Loucy (cell line): ENCODE measurements around the gene TLR9.
A peak's percentile ranks its signal among the peaks of the same experiment; 100 is the strongest.

Experiments used
- H2AFZ ChIP-seq: fragments of 200-600 bp; sonication (generic); 2 replicates; pipeline ENCODE4 v1.6.0; 2016; ENCODE audit warnings: antibody characterized with exemption, mild to moderate bottlenecking, low read length, moderate library complexity
- H3F3A ChIP-seq: fragments of 200-600 bp; 2 replicates; pipeline ENCODE4 v1.6.0; 2016; ENCODE audit warnings: antibody characterized with exemption, low read depth, mild to moderate bottlenecking
- H3K27me3 ChIP-seq: fragments of 200-600 bp; sonication (generic); 2 replicates; pipeline ENCODE4 v1.6.1; 2014; ENCODE audit warnings: low read length, mild to moderate bottlenecking; ENCODE audit not compliant: insufficient read depth, poor library complexity, severe bottlenecking
- H3K36me3 ChIP-seq: fragments of 200-600 bp; sonication (generic); 2 replicates; pipeline ENCODE4 v1.6.1; 2016; ENCODE audit warnings: low read length; ENCODE audit not compliant: insufficient read depth
- H3K4me1 ChIP-seq: fragments of 200-600 bp; sonication (generic); 2 replicates; pipeline ENCODE4 v1.5.1; 2014; ENCODE audit warnings: low read length, mild to moderate bottlenecking; ENCODE audit not compliant: insufficient read depth, poor library complexity, severe bottlenecking
- H3K4me2 ChIP-seq: fragments of 200-600 bp; sonication (generic); 2 replicates; pipeline ENCODE4 v1.6.0; 2014; ENCODE audit warnings: antibody characterized with exemption, low read length, low read depth, mild to moderate bottlenecking; ENCODE audit not compliant: poor library complexity, severe bottlenecking
- H3K4me3 ChIP-seq: fragments of 200-600 bp; sonication (generic); 2 replicates; pipeline ENCODE4 v1.5.1; 2014; ENCODE audit warnings: low read length, mild to moderate bottlenecking, mixed read lengths; ENCODE audit not compliant: poor library complexity, severe bottlenecking
- H3K79me2 ChIP-seq: fragments of 200-600 bp; sonication (generic); 2 replicates; pipeline ENCODE4 v1.6.1; 2014; ENCODE audit warnings: low read length; ENCODE audit not compliant: insufficient read depth
- H3K9ac ChIP-seq: fragments of 200-600 bp; sonication (generic); 2 replicates; pipeline ENCODE4 v1.6.0; 2014; ENCODE audit warnings: mild to moderate bottlenecking, low read depth, low read length, moderate library complexity; ENCODE audit not compliant: poor library complexity, severe bottlenecking
- H3K9me2 ChIP-seq: fragments of 200-600 bp; sonication (generic); replicated peaks from 2 replicates; pipeline ENCODE4 v1.6.1; 2016; ENCODE audit warnings: low read depth, low read length, mixed read lengths
- H3K9me3 ChIP-seq: fragments of 200-600 bp; sonication (generic); 2 replicates; pipeline ENCODE4 v1.6.1; 2014; ENCODE audit warnings: mild to moderate bottlenecking, antibody characterized with exemption, low read length, low read depth; ENCODE audit not compliant: insufficient read depth
- H4K20me1 ChIP-seq: fragments of 200-600 bp; sonication (generic); 2 replicates; pipeline ENCODE4 v1.6.0; 2014; ENCODE audit warnings: antibody characterized with exemption, low read length, mild to moderate bottlenecking; ENCODE audit not compliant: insufficient read depth, poor library complexity, severe bottlenecking
- EZH2phosphoT487 ChIP-seq: fragments of 200-600 bp; IDR thresholded peaks from 2 replicates; pipeline ENCODE4 v1.6.1; 2018; ENCODE audit warnings: antibody characterized with exemption, mild to moderate bottlenecking, moderate library complexity, borderline replicate concordance
- TF ChIP-seq, protein P1 (sequence below): fragments of 200-600 bp; sonication (generic); conservative IDR thresholded peaks from 2 replicates; pipeline ENCODE4 v1.5.1; 2014; ENCODE audit warnings: mild to moderate bottlenecking, antibody characterized with exemption, low read length

The TLR9 gene

DNA sequence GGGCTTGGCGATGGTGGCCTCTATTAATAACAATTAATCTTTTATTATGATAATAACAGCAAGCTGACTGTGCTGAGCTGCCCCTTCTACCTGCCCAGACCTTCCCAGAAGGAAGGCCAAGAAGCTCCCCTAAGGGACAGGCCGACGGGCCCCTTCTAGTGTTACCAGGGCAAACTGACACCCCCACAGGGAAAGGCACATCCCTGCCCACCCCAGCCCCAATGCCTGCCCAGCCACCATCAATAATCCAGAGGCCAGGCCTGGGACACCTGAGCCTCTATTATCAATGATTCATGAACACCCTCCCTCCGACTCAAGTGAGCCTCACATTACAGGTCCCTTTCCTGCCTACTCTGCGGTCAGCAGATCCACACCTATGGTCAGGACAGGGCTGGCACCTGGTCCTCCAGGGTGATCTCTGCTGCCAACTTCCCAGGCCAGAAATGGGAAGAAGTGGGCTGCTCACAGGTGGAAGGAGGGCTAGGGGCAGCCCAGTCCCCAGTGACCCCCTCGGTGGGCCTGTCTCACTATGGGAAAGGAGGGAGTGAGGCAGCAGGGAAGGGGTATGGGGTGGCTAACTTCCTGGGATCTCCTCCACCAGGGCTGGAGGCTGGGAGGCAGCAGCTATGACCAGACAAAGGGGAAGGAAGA is 11.7 kb upstream of the TLR9 start:
- Histone ChIP-seq H3K9ac (peak overlapping the region; percentile 97), H2AFZ (no peak overlapping the region), H3K27me3 (no peaks in the 10 kb centered on the region), H3K9me2 (no peaks in the 10 kb centered on the region), H3K4me1 (peaks cover 34% of the 10 kb centered on the region), H3K4me3 (peak overlapping the region; percentile 99), H4K20me1 (peaks cover 18% of the 10 kb centered on the region), H3K9me3 (no peaks in the 10 kb centered on the region), H3K79me2 (peaks cover 54% of the 10 kb centered on the region), H3F3A (no peaks in the 10 kb centered on the region), H3K36me3 (no peaks in the 10 kb centered on the region), H3K4me2 (peak overlapping the region; percentile 94)
- TF ChIP-seq, protein P1, sequence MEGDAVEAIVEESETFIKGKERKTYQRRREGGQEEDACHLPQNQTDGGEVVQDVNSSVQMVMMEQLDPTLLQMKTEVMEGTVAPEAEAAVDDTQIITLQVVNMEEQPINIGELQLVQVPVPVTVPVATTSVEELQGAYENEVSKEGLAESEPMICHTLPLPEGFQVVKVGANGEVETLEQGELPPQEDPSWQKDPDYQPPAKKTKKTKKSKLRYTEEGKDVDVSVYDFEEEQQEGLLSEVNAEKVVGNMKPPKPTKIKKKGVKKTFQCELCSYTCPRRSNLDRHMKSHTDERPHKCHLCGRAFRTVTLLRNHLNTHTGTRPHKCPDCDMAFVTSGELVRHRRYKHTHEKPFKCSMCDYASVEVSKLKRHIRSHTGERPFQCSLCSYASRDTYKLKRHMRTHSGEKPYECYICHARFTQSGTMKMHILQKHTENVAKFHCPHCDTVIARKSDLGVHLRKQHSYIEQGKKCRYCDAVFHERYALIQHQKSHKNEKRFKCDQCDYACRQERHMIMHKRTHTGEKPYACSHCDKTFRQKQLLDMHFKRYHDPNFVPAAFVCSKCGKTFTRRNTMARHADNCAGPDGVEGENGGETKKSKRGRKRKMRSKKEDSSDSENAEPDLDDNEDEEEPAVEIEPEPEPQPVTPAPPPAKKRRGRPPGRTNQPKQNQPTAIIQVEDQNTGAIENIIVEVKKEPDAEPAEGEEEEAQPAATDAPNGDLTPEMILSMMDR: no peak
- no peak for TF ChIP-seq EZH2phosphoT487

DNA sequence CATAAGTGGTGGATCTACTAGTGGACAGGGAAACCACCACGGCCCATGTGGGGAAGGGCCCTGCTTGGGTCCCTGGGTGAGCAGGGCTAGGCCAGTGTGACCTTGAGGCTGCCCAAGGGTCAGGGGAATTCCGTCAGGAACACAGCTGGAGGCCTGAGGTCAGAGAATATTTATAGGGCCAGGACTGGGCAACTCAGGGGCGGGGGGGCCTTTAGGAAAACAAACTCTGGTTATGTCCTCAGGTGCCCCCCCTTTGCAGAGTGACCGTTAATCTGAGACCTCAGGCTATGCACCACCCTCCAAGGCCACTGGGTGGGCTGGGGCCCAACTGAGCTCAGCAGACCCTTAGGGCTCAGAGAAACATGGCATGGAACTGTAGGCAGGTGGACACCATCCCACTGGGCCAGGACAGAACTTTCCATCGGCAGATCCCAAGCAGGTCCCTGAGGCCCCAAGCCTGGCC is 11.0 kb upstream of the TLR9 start:
- no peak overlapping the region for H2AFZ ChIP-seq
- no peak overlapping the region for H3K4me3 ChIP-seq
- H3K27me3 ChIP-seq: no peaks in the 10 kb centered on the region
- TF ChIP-seq, protein P1: no peak; the same call in 1 of the 2 replicates
- TF ChIP-seq EZH2phosphoT487: no peak
- H4K20me1 ChIP-seq: peaks cover 24% of the 10 kb centered on the region
- no peaks in the 10 kb centered on the region for H3K9me3 ChIP-seq
- H3K4me2 ChIP-seq: no peak overlapping the region
- no peaks in the 10 kb centered on the region for H3F3A ChIP-seq
- H3K36me3 ChIP-seq: no peaks in the 10 kb centered on the region; the same call in 1 of the 2 replicates
- H3K9ac ChIP-seq: no peak overlapping the region
- H3K4me1 ChIP-seq: peaks cover 34% of the 10 kb centered on the region
- peaks cover 54% of the 10 kb centered on the region for H3K79me2 ChIP-seq
- H3K9me2 ChIP-seq: no peaks in the 10 kb centered on the region

DNA sequence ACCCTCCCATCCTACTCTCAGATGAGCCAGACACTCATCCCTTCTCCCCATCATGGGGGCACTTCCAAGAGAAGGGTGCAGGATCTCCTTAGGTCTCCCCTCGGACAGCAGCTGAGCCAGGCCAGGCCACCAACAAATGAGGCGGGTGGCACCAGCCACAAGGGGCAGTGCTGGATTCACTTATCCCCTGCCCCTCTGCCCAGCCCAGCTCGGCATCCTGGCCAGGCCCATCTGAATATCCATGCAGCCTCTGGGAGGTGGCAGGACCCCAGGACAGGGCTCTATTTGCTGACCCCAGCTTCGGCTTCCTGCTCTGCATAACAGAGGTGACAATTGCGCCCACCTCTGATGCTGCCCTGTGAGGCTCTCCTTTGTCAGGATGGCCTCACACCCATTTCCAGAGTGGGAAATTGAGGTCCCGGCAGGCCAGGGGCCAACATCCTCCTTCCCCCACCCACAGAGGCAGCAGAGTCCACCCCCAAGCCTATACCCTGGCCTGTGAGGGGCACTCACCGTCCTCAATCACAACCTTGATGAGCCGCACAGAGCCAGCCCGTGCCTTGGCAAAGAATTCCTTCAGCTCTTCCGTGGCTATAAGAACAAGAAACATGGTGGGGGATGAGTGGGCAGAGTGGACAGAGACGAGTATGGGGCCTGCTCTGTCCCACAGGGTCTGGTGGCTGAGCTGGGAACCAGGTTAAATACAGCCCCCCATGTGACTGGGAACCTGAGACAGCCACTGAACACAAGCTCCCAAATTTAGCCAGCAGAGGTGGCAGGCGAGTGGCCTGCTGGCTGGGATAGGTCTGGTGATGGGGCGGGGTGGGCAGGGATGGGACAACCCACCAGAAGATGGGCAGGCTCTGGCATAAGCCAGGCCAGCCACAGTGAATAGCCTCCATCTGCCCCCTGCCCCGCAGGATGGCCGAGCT is 9.3 kb upstream of the TLR9 start:
- Histone ChIP-seq H3K9me2 (no peaks in the 10 kb centered on the region), H3K4me3 (no peak overlapping the region), H3K4me2 (peak overlapping the region; percentile 36), H3K27me3 (no peaks in the 10 kb centered on the region), H3K79me2 (peaks cover 51% of the 10 kb centered on the region), H3K9me3 (no peaks in the 10 kb centered on the region), H3K4me1 (peaks cover 22% of the 10 kb centered on the region), H3F3A (no peaks in the 10 kb centered on the region), H3K9ac (no peak overlapping the region), H3K36me3 (peaks cover 14% of the 10 kb centered on the region; the same call in 1 of the 2 replicates), H4K20me1 (peaks cover 30% of the 10 kb centered on the region), H2AFZ (no peak overlapping the region)
- no peak for TF ChIP-seq EZH2phosphoT487
- TF ChIP-seq, protein P1: peak; percentile 40
